Esophagus muscularis mucosa (tissue), 4 donors: Measurements from ENCODE around the gene SNAPC1.

Experiments used
- EP300 ChIP-seq: sonication (generic); formaldehyde crosslinking; IDR thresholded peaks from one replicate; pipeline ENCODE4 v1.6.1; 2017; ENCODE audit warnings: antibody characterized with exemption
- POLR2A ChIP-seq: fragments of 450-650 bp; IDR thresholded peaks from one replicate; pipeline ENCODE4 v1.6.1; 2017; ENCODE audit warnings: antibody characterized with exemption, moderate library complexity, mild to moderate bottlenecking, low read depth
- POLR2AphosphoS5 ChIP-seq, 2 donors: sonication (generic); formaldehyde crosslinking; IDR thresholded peaks; one replicate each; pipeline ENCODE4 v1.6.1; 2017; ENCODE audit warnings: antibody characterized with exemption in 2 of 2
- TF ChIP-seq, protein P1 (sequence below), 3 experiments: fragments of 200-600 bp in 2 of 3; fragments of 450-650 bp in 1 of 3; sonication (generic) in 2 of 3; IDR thresholded peaks; one replicate each; pipeline ENCODE4 v1.5.1; 2017 to 2019; ENCODE audit warnings: antibody characterized with exemption in 3 of 3, mild to moderate bottlenecking in 2 of 3, moderate library complexity in 1 of 3

DNA sequence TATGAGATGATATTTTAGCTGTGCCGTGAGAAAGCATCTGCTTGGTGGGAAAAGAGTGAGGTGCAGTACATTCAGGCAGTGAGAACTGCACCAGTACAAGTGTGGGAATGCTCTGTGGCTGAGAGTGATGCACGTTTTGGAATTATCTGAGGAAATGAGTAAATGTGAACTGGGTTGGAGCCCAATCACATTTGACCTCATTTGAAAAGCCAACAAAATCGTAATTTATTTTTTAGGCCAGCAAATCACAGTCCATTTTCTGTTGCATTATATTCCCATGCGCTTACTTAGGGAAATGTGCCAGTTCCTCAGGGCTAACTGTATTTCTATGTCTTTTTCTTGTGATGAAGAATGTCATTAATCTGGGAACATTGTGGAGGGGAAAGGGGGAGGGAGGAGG is 77.3 kb downstream of the SNAPC1 start:
- no peak for TF ChIP-seq EP300
- TF ChIP-seq POLR2A, result no peak
- TF ChIP-seq, protein P1, sequence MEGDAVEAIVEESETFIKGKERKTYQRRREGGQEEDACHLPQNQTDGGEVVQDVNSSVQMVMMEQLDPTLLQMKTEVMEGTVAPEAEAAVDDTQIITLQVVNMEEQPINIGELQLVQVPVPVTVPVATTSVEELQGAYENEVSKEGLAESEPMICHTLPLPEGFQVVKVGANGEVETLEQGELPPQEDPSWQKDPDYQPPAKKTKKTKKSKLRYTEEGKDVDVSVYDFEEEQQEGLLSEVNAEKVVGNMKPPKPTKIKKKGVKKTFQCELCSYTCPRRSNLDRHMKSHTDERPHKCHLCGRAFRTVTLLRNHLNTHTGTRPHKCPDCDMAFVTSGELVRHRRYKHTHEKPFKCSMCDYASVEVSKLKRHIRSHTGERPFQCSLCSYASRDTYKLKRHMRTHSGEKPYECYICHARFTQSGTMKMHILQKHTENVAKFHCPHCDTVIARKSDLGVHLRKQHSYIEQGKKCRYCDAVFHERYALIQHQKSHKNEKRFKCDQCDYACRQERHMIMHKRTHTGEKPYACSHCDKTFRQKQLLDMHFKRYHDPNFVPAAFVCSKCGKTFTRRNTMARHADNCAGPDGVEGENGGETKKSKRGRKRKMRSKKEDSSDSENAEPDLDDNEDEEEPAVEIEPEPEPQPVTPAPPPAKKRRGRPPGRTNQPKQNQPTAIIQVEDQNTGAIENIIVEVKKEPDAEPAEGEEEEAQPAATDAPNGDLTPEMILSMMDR (IDR thresholded peaks at IDR 0.05), result no peak
- TF ChIP-seq POLR2AphosphoS5 (IDR thresholded peaks at IDR 0.05), result no peak
